Right atrium auricular region (tissue), 2 donors: ENCODE measurements around the gene PDLIM7. TPM values are rescaled to one million over a fixed set of nuclear protein-coding genes. Genes with fewer than 3 reads are reported as not detected.

ENCODE experiments used
- DNase-seq: peaks from one replicate; pipeline ENCODE4 v3.0.0-alpha.2; 2019; ENCODE audit warnings: low spot score
- H3K27ac ChIP-seq, 2 donors: fragments of 200-600 bp; sonication (generic); 1 replicate in 1 of 2; 2 replicates in 1 of 2; pipeline ENCODE4 v1.5.1; 2016 to 2019
- H3K27me3 ChIP-seq, 2 donors: fragments of 200-600 bp; sonication (generic); one replicate each; pipeline versions ENCODE4 v1.5.1 to v1.6.0; 2017 to 2019
- H3K36me3 ChIP-seq: fragments of 200-600 bp; sonication (generic); one replicate; pipeline ENCODE4 v1.5.1; 2016
- H3K4me1 ChIP-seq, 2 donors: fragments of 200-600 bp; sonication (generic); one replicate each; pipeline versions ENCODE4 v1.5.1 to v1.6.0; 2017 to 2019
- H3K4me3 ChIP-seq, 2 donors: fragments of 200-600 bp; sonication (generic); 1 replicate in 1 of 2; 2 replicates in 1 of 2; pipeline ENCODE4 v1.5.1; 2017 to 2019; ENCODE audit warnings: mild to moderate bottlenecking in 1 of 2, moderate library complexity in 1 of 2
- H3K9me3 ChIP-seq, 2 donors: fragments of 200-600 bp; sonication (generic); one replicate each; pipeline ENCODE4 v1.5.1; 2019
- CTCF ChIP-seq, 2 donors: fragments of 200-600 bp; sonication (generic); IDR thresholded peaks; one replicate each; pipeline ENCODE4 v1.5.1; 2019; ENCODE audit warnings: antibody characterized with exemption in 2 of 2
- total RNA-seq, 2 donors: library from RNA; depleted of rRNA; stranded (reverse); fragments of >200 nt; gene quantifications; one replicate each; pipeline ENCODE4 v1.1.0, GENCODE V29; 2016

The PDLIM7 gene
- 10 to 100 TPM; 45.8 to 56.0 TPM for total RNA-seq

GRCh38 chr5:177497292-177498012 is at the start of gene PDLIM7:
PDLIM7 (minus strand) TSS chr5:177497604; CDS start chr5:177496512, 1,092 bp downstream.
- peak; percentile 97 for DNase-seq
- TF ChIP-seq CTCF (IDR thresholded peaks at IDR 0.05) = peak in 1 of 2 donors; percentile 30
- Histone ChIP-seq H3K27me3 (no peaks in the 10 kb centered on the region), H3K4me1 (peaks cover 0 to 61% of the 10 kb centered on the region in 2 donors), H3K4me3 (peak within 1 kb of the TSS; percentile 88 to 93), H3K9me3 (no peaks in the 10 kb centered on the region), H3K36me3 (peaks cover 14% of the 10 kb centered on the region), H3K27ac (peak within 1 kb of the TSS; percentile 95 to 97)

GRCh38 chr5:177546258-177546741 is 48.9 kb upstream of the PDLIM7 start:
- Histone ChIP-seq H3K27me3 (no peaks in the 10 kb centered on the region), H3K4me1 (peaks cover 0 to 62% of the 10 kb centered on the region in 2 donors), H3K36me3 (no peaks in the 10 kb centered on the region), H3K9me3 (no peaks in the 10 kb centered on the region), H3K27ac (peak overlapping the region; percentile 64 to 86), H3K4me3 (no peak overlapping the region)
- peak; percentile 76 for DNase-seq
- TF ChIP-seq CTCF (IDR thresholded peaks at IDR 0.05) = no peak

- H3K27me3 ChIP-seq = no peaks in the 10 kb centered on the region
- H3K4me3 ChIP-seq = no peak overlapping the region
- H3K9me3 ChIP-seq = no peaks in the 10 kb centered on the region
- DNase-seq = peak; percentile 91
- TF ChIP-seq CTCF (IDR thresholded peaks at IDR 0.05) = no peak
- peak overlapping the region; percentile 64 to 86 for H3K27ac ChIP-seq
- peaks cover 0 to 62% of the 10 kb centered on the region in 2 donors for H3K4me1 ChIP-seq
- no peaks in the 10 kb centered on the region for H3K36me3 ChIP-seq
These were observed 48.3 kb upstream of the PDLIM7 start for GRCh38 chr5:177545487-177546257.

- DNase-seq = no peak
- H3K27ac ChIP-seq = no peak overlapping the region
- H3K36me3 ChIP-seq = no peaks in the 10 kb centered on the region
- H3K4me1 ChIP-seq = peaks cover 0 to 66% of the 10 kb centered on the region in 2 donors
- H3K9me3 ChIP-seq = no peaks in the 10 kb centered on the region
- H3K4me3 ChIP-seq = no peak overlapping the region
- no peak for TF ChIP-seq CTCF (IDR thresholded peaks at IDR 0.05)
- H3K27me3 ChIP-seq = no peaks in the 10 kb centered on the region
These were observed 45.5 kb upstream of the PDLIM7 start for GRCh38 chr5:177542816-177543465.

GRCh38 chr5:177540438-177540837 is 43.0 kb upstream of the PDLIM7 start:
- Histone ChIP-seq H3K4me1 (peaks cover 0 to 63% of the 10 kb centered on the region in 2 donors), H3K27ac (no peak overlapping the region), H3K27me3 (no peaks in the 10 kb centered on the region), H3K4me3 (no peak overlapping the region), H3K9me3 (no peaks in the 10 kb centered on the region), H3K36me3 (peaks cover 19% of the 10 kb centered on the region)
- TF ChIP-seq CTCF (IDR thresholded peaks at IDR 0.05) = no peak
- no peak for DNase-seq
